HG03139 (cell line): ENCODE results near the gene KIRREL1.

Source experiments
- ATAC-seq: cut with Tn5 transposase; IDR thresholded peaks from one replicate; pipeline ENCODE4 v1.9.1; 2021; ENCODE audit not compliant: unreplicated experiment

Gene KIRREL1

DNA sequence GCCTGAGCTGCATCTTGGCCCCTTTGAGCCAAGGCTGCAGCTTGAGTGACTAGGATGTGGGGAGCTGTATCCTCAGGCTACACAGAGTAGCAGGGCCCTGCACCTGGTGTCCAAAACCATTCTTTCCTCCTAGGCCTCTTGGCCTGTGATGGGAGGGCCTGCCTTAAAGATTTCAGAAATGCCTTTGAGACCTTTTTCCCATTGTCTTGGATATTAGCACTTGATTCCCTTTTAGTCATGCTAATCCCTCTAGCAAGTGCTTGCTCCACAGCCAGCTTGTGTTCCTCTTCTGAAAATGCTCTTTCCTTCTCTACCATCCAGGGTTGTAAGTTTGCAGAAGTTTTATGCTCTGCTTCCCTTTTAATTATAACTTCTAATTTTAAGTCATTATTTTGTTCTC is 21.7 kb upstream of the KIRREL1 start:
- no peak for ATAC-seq

DNA sequence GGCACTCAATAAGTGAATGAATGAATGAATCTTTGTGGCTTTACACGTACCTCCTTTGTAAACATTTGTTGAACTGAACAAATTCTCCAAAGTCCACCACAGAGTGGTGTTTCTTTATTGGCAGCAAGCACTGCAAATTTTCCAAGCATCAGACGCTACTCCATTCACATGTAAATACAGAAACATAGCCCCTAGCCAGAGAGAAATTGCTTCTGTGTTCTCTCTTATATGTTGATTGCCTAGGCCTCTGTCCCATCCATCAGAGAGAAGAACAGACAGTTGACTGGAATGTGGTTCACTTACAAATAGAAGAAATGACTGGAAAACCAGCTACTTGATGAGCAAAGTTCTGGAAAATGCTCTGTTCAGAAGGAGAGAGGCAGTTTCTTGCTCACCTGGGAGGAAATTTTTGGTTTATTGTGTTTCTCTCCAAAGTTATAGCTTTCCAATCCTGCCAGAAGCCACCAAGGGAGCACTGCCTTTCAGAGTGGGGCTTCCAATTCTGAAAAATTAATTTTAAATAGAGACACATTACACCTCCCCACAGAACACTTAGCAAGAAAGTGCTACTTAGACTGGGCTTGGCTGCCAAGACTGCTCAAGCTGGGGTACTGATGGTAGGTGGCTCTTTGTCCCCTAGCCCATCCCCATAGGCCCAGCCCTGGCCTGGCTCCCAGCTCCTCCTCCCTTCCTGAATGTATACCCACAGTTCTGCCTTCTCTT is 18.1 kb upstream of the KIRREL1 start:
- no peak for ATAC-seq

DNA sequence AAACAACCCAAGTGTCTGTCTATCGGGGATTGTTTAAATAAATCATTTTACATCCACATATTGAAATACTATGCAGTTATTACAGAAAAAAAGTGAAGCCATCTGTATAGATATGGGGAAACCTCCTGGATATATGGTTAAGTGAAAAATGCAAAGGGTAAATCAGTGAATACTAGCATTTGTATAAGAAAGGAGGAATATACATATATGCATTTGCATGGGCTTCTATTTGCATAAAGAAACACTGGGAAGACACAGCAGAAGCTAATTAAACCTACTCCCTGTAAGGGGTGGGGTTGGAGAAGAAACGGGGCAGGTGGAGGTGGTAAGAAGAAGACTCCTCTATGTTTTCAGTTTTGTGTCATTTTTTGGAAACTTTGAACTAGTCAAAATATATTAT is 16.6 kb upstream of the KIRREL1 start:
- ATAC-seq = no peak

DNA sequence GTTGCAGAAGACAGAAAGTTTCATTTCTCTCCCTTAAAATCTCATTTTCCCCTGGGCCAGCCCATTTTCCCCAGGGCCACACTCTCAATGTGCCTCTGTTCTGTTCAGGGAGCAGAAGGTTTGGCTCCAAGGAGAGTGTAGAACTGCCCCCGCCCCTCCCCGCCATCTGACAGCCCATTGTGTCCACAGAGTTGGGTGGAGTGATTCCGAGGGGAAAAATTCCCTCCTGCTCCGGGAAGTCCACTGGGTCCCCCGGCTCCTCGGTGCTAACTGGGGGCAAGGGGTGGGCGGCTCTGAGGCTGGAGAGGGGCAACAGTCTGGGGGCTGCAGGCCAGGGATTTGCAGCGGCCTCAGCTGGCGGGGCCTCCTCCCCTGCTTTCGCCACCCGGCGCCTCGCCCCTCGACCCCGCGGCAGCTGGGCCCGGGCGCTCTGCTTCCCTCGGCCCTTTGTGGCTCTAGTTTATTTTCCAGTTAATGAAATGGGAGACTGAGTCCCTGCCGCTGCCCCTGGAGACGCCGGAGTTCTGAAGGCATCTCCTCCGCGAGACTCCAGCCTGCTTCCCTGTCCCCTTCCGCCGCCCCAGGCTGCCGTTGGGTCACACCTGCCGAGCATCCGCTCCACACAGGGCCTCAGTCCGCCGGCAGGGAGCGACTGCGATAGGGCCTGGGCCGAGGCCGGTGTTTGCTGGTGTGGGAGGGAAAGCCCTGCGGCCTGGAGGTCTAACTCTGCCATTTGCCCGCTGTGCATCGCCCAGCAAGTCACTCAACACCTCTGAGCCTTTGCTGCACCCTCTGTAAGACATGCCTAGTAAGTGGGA is 14.7 kb upstream of the KIRREL1 start:
- no peak for ATAC-seq

DNA sequence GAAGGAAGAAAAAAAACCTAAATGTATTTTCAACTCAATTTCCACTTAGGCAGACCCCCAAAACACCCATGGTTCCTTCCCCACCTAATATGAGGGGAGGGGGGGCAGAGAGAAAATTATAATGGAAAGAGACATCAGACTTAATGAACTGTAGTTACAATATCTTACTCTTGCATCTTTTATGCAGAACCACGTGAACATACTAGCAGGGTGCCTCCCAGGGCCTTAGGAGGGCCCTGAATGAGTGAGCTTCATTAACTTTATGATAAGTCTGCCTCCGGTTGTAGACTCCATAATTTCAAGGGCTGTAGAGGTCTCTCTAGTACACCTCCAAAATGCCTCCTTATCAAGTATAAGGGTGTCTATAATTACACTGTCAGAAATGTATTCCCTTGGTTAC is 11.3 kb upstream of the KIRREL1 start:
- ATAC-seq = no peak

DNA sequence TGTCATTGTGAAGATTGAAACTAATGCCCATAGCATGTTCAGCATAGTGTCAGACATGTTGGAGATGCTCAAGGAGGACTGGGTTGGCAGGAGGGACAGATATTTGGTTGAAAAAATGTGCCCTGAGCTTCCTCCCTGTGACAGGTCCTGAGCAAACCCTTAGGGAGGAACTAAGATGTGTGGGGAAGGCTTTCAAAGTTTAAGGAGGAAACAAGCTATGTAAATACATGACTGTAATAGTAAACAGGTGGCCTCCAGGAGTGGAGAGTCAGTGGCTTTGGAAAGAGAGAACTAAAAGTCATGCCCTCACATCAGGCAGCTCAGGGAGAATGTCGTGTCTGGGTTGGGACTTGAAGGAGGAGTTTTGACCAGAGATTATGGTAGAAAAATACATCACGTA is 9.7 kb upstream of the KIRREL1 start:
- no peak for ATAC-seq

DNA sequence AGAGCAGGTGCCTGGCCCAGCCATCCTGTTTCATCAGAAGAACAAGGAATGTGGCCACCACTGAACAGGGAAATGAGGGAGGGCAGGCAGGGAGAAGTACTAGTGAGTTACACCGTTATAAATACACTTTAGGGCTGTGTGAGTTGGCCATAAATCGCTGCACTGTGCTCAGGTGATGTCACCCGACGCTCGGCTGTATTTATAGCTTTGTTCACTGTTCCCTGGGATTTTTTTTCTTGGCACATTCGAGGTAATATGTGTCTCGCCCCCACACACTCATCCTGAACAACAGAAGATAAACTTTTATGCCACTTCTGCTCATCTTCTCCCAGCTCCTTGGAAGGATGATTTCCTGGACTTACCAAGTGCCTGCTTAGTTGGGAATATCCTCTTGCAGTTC is 9.0 kb upstream of the KIRREL1 start:
- ATAC-seq = no peak

DNA sequence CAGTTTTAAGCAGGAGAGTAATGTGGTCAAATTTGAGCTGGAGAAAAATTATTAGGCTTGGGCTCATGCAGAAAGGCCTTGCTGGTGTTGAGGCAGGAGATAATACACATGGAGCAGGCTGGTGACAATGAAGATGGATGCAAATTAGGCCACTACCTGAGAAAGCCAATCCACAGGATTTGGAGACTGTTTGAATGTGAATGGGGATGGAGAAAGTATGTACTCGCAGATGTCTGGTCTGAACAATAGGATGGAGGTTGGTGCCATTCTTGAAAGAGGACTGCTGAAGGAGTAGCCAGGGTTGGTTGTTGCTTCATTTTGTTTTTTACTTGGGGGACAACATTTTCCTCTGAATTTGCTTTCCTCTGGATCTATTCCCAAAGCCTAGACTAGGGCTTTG is 8.0 kb upstream of the KIRREL1 start:
- no peak for ATAC-seq

DNA sequence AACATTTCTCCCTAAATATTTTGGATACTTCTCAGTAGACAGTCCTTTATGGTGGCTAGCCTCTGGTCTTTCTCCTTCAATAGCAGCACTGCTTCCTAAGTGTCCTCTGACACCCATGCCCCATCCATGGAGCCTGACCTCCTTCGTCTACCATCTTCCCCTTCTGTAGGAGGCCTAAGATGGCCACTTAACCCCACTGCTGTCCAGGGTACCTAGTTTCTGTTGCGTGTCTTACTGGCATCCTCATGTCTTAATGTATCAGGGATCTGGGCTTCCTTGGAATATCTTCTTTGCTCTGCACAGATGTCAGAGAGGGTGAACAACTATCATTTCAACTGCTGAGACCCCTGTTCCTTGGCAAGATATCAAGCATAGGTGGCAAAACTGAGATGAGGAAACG is 5.4 kb upstream of the KIRREL1 start:
- ATAC-seq = no peak

DNA sequence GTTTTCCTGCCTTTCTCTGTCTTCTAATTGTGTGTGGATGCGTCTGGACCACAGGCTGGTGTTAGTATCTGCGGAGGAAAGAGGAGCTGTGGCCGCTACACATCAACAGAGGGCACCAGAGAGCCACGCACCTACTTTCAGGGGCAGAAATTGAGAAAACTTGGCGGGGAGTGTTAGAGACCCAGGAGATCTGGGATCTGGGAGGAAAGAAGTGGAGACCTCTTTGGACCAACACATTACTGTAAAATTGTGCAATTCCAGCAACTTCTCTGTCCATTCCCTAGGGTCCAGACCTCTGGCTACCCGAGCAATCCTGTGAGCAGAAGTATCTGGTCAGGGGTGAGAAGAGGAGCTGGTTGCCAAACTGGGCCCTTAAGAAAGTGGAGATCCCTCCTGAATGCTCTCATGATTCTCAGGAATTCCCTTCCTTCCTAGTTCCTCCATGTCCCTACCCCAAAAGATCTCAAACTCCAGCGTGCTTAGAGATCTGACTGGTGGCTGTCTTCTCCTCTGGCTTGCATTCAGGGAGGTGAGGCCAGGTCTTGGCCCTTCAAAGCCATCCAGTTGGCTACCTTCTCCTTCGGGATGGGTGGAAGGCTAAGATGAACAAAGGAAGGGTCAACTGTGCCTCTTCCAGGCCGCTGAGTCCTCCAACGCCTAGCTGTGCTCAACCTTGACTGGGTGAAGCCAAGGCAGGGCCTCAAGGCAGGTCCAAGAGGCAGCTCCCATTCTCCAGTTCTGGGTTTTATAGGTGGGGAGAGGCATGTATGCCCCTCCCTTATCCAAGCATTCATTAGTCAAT is 1.2 kb upstream of the KIRREL1 start:
- ATAC-seq = no peak

DNA sequence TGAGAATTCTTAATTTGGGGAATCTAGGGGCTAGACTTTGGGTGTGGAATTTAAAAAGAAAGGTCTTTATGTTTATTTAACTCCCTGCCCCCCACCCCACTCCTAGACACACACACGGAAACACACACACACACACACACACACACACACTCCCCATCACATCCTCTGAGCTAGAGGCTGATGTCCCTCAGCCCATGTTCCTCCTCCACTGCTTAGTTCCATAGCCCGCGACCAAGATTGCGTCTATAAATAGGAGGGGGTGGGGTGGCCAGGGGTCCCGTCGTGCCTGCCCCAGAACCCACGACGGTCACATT is 655 bp upstream of the KIRREL1 start:
- ATAC-seq = no peak

DNA sequence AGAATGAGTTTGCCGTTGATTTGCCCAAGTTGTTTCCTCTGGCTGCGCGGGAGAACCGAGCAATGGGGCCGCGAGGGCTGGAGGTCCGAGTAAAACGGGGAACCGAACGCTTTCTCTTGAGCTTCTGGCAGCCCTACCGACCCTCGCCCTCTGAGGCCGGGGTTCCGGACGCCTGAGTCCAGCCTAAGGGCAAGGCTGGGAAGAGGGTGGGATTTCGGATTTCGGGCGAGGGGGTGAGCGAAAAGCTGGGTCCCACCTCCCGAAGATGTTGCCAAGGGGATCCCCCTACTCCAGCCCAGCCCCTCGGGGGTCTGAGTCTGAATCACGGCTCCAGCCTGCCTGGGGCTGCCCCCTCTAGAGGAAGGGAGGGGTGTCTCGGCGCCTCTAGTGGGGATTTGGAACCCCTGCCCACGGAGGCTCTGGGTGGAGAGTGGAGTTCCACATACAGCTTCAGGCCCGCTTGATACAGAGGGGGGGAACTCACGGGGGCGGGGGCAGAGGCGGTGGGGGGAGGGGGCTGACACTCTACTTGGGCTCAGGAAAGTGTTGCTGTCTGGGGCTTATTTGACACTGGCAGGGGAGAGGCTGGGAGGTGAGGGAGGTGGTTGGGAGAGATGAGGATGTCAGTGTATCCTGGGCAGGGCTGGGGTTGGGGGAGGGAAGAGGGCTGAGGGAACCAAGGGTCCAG is 617 bp downstream of the KIRREL1 start:
- ATAC-seq = no peak

DNA sequence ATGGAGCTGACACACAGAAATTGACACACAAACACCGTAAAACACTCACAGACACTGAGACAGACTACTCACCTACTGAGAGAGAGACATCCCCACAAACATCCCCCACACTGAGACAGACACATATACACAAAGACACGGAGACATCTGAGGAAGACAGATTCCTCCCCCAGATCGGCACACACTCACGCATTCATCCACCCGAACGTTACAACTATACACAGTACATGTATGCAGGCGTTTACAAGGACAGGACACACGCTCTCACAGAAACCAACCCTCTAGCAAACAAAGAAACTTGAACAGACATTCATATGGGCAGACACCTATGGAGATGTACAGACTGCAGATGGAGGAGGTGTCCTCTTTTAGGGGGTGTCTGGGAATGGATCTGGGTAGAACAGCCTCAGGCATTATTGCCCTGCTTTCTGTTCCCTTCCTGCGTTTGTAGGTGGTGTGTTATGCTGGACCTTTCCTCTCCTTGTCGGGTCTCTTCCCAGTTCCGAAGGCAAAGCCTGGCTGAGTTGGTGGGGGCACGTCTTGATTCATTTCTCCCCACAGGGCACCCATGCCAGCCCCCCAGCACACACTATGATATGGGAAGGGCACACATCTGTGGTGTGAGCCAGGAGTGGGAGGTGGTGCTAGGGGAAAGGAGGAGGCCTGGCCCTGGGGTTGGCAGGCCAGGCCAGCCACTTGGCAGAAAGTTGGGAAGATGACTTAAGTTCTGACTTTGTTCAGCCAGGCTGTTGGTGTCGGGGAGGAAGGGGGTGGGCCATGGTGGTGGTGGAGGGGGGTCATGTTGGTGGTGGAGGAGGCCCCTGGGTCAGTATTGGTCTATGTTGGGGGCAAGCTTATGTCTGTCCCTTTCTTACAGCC is 1.5 kb downstream of the KIRREL1 start:
- no peak for ATAC-seq

DNA sequence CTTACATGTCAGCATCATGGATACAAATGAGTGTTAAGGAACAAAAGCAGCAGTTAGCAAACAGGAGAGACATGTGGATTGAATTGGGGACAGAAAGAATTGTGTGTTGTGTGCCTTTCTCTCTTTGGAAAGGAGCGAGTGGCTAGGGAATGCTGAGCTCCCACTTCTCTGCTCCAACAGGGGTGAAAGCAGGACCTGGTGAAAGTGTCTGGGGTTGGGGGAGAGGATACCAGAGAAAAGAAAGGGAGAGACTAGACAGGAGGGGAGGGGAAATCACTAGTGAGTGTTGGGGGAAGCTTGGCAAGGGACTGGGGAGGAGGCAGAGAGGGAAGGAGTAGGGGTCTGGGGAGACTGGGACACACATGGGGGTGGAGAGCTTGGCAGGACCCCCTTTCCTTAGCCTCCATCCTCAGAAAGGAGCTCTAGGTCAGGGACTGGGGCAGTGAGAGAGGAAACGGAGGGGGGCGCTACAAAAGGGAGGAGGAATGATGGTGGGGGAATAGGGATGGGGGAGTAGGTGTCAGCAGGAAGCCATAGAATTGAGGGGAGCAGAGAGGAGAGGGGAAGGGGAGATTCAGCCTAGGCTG is 2.2 kb downstream of the KIRREL1 start:
- ATAC-seq = no peak

DNA sequence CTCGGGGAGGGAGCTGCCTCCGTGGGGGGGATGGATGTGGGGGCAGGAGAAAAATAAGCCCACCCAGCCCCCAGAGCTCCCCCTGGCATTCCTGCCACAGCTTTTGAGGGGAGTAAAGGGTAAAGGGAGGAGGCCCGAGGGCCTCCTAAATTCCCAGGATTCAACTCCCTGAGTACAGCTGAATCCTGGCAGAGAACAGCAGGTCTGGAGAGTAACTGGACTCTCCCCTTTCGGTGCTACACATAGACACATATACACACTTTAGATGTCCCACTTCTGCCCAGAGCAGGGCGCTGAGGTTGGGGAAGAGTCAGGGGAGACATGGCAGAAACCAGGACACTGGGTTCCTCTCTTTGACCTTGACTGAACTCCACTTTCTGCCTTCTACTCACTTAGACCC is 3.0 kb downstream of the KIRREL1 start:
- ATAC-seq = no peak

DNA sequence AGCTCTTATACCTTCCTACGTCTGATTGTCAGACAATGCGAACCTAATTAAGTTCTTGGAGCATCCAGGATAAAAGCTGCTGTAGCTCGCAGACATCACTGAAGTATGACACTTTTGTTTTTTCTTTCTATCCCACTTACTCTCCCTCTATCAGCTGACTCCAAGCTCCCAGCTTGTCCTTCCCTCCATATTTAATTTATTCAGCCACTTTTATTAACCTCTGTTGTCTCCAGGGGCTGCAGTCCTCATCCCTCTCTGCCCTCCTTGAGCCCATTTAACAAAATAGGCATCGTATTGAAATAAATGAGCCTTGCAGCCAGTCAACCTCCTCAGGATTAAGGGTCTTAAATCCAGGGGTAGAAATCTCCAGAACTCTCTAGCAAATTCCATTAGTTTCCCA is 7.1 kb downstream of the KIRREL1 start:
- ATAC-seq = no peak

DNA sequence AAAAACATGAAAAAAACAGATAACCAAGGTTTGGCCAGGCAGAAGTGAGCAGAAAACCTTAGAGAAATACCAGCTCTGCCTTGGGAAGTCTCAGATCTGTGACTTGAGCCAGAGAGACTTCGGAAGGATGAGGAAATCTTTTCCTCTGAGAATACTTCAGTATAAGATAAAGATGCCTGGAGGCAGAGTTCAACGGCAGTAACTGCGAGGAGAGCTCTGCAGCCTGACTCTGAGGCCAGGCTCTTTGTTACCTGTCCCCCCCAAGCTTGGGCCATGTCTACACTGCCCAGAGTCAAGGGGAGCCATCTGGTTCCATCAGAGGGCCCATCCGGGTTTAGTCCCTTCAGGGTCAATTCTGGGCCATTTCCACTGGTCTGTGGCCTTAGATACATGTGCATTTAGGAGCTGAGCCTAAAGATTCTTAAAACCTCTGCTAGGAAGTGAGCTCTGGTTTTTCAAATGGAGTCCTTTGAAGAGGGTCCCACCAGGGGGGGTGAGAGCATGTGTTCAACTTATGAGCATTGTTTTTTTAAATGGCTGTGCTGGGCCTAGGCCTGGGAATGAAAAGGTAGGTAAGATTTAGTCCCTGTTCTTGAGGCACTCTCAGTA is 8.7 kb downstream of the KIRREL1 start:
- no peak for ATAC-seq

DNA sequence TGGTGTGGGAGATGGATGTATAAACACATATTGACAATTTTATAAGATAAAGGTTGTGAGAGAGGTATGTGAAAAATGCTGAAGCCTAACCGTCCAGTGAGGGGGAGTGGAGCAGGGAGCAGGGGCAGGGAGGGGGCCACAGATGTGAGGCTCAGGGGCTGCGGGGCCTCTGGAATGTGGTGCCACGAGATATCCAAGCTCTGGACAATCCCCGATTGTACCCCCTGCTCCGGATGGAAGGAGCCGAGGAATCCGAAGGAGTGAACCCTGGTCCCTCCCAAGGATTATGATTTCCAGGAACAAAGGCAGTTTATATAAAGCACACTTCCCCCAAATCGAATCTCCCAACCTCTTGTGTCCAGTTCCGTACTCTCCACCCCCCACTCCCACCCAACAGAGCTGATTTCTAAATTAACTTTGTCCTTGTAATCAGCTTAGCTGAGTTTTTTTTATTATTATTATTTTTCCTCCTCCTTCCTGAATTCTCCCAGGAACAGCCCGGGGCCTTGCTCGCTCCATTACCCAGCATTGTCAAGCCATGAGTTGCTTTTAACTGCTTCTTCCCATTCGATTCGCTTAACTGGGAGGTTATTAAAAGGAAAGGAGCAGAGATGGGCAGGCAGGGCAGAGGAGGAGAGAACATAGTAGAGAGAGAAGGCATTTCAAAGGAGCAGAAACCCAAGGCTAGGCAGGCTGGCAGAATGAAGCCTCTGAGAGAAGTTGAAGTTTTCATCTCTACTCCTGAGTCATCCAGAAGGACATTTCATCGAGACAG is 9.4 kb downstream of the KIRREL1 start:
- ATAC-seq = no peak

DNA sequence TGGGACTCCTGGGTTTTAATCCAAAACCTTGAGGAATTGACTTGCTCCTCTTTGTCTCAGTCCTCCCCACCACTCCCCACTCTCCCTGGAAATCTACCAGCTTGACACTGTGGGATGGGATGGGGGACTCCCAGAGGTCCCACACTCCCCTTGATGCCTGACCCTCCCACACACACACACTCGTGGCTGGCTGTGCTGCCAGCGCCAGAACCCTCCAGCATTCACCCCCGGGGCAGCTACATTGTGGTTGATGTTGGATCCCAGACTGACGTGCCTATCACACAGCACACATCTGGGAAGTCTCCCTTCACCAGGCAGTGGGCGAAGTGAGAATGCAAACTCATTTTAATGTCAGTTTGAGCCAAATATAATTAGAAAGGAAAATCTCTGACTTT is 10.0 kb downstream of the KIRREL1 start:
- ATAC-seq = no peak
